ENCODE measurements around the gene POLR2E. TPM values are rescaled to one million over a fixed set of nuclear protein-coding genes. Genes with fewer than 3 reads are reported as not detected.

The POLR2E gene
- total and polyA plus RNA-seq, 2 of the 13 experiments (the other 11 are each of a cell fraction or from before 2014, with no cell fraction given): 140 to 272 TPM

DNA sequence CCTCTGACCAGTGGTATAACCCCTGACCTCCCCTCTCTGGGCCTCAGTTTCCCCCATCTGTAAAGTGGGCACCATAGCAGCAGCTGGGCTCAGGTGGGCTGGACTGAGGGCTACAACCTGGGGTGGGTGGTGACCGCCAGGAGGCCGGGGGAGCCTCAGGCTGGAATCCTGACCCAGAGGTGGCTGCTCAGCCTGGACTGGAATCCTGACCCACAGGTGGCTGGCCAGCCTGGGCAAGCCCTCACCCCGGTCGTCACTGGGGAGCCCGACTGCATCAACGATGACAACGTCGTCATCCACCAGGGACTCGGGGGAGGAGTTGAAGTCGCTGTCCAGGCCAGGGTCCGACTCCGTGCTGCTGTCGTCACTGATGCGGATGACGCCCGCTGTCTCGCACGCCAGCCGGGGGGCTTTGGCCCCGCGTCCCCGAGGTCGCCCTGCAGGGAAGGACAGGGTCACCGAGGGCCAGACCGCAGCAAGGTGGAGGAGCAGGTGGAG, 18.9 kb upstream of the POLR2E start (continued):
- TF ChIP-seq REST (IDR thresholded peaks at IDR 0.05; ENCODE audit: borderline replicate concordance in 1 of 2, low read depth in 1 of 2, low read length in 2 of 2) (no peak), NBN (conservative IDR thresholded peaks at IDR 0.05) (no peak), SKIL (CRISPR knock-in tag; IDR thresholded peaks at IDR 0.05; ENCODE audit: borderline replicate concordance) (no peak), KDM3A (CRISPR knock-in tag; IDR thresholded peaks at IDR 0.05; ENCODE audit: low read depth) (no peak), PAXIP1 (CRISPR knock-in tag; conservative IDR thresholded peaks at IDR 0.05) (no peak)
- TF ChIP-seq, protein P1, sequence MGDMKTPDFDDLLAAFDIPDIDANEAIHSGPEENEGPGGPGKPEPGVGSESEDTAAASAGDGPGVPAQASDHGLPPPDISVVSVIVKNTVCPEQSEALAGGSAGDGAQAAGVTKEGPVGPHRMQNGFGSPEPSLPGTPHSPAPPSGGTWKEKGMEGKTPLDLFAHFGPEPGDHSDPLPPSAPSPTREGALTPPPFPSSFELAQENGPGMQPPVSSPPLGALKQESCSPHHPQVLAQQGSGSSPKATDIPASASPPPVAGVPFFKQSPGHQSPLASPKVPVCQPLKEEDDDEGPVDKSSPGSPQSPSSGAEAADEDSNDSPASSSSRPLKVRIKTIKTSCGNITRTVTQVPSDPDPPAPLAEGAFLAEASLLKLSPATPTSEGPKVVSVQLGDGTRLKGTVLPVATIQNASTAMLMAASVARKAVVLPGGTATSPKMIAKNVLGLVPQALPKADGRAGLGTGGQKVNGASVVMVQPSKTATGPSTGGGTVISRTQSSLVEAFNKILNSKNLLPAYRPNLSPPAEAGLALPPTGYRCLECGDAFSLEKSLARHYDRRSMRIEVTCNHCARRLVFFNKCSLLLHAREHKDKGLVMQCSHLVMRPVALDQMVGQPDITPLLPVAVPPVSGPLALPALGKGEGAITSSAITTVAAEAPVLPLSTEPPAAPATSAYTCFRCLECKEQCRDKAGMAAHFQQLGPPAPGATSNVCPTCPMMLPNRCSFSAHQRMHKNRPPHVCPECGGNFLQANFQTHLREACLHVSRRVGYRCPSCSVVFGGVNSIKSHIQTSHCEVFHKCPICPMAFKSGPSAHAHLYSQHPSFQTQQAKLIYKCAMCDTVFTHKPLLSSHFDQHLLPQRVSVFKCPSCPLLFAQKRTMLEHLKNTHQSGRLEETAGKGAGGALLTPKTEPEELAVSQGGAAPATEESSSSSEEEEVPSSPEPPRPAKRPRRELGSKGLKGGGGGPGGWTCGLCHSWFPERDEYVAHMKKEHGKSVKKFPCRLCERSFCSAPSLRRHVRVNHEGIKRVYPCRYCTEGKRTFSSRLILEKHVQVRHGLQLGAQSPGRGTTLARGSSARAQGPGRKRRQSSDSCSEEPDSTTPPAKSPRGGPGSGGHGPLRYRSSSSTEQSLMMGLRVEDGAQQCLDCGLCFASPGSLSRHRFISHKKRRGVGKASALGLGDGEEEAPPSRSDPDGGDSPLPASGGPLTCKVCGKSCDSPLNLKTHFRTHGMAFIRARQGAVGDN (CRISPR knock-in tag; IDR thresholded peaks at IDR 0.05): 0 out of 2 replicates have a peak, but pooled peaks have one; percentile 0
- TF ChIP-seq, protein P2, sequence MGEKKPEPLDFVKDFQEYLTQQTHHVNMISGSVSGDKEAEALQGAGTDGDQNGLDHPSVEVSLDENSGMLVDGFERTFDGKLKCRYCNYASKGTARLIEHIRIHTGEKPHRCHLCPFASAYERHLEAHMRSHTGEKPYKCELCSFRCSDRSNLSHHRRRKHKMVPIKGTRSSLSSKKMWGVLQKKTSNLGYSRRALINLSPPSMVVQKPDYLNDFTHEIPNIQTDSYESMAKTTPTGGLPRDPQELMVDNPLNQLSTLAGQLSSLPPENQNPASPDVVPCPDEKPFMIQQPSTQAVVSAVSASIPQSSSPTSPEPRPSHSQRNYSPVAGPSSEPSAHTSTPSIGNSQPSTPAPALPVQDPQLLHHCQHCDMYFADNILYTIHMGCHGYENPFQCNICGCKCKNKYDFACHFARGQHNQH (CRISPR knock-in tag; IDR thresholded peaks at IDR 0.05): no peak
- TF ChIP-seq, protein P3, sequence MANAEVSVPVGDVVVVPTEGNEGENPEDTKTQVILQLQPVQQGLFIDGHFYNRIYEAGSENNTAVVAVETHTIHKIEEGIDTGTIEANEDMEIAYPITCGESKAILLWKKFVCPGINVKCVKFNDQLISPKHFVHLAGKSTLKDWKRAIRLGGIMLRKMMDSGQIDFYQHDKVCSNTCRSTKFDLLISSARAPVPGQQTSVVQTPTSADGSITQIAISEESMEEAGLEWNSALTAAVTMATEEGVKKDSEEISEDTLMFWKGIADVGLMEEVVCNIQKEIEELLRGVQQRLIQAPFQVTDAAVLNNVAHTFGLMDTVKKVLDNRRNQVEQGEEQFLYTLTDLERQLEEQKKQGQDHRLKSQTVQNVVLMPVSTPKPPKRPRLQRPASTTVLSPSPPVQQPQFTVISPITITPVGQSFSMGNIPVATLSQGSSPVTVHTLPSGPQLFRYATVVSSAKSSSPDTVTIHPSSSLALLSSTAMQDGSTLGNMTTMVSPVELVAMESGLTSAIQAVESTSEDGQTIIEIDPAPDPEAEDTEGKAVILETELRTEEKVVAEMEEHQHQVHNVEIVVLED (CRISPR knock-in tag; IDR thresholded peaks at IDR 0.05; ENCODE audit: borderline replicate concordance): no peak
